CD14-positive monocyte (primary cell): ENCODE results near the gene C9. TPM values are rescaled to one million over a fixed set of nuclear protein-coding genes. Genes with fewer than 3 reads are reported as not detected.

Source experiments
- DNase-seq, 3 donors: peaks; one replicate each; pipeline ENCODE4 v3.0.0-alpha.2; 2011 to 2022
- H2AFZ ChIP-seq: 2 replicates; pipeline ENCODE4 v1.6.0; 2012; ENCODE audit warnings: mild to moderate bottlenecking, low read depth, low read length, inconsistent platforms; ENCODE audit not compliant: insufficient read depth, poor library complexity, severe bottlenecking
- H3K27ac ChIP-seq, 2 donors: 1 replicate in 1 of 2; 2 replicates in 1 of 2; pipeline ENCODE4 v1.5.1; 2012 to 2013; ENCODE audit warnings: low read length in 2 of 2, control low read depth in 1 of 2, inconsistent platforms in 1 of 2, low read depth in 1 of 2, mild to moderate bottlenecking in 1 of 2
- H3K27me3 ChIP-seq, 2 donors: one replicate each; pipeline versions ENCODE4 v1.6.0 to v1.6.1; 2011 to 2013; ENCODE audit warnings: low read length in 2 of 2; ENCODE audit not compliant: control insufficient read depth in 2 of 2, insufficient read depth in 2 of 2
- H3K36me3 ChIP-seq, 2 donors: replicated peaks in 1 of 2; 1 replicate in 1 of 2; 2 replicates in 1 of 2; pipeline versions ENCODE4 v1.5.1 to v1.6.1; 2012 to 2013; ENCODE audit warnings: low read length in 2 of 2, control low read depth in 1 of 2, inconsistent platforms in 1 of 2, mild to moderate bottlenecking in 1 of 2; ENCODE audit not compliant: insufficient read depth in 2 of 2, control insufficient read depth in 1 of 2
- H3K4me1 ChIP-seq, 2 donors: 1 replicate in 1 of 2; 2 replicates in 1 of 2; pipeline versions ENCODE4 v1.5.1 to v1.6.1; 2012 to 2013; ENCODE audit warnings: low read length in 2 of 2, control low read depth in 1 of 2, inconsistent platforms in 1 of 2, mild to moderate bottlenecking in 1 of 2, moderate library complexity in 1 of 2; ENCODE audit not compliant: insufficient read depth in 2 of 2, control insufficient read depth in 1 of 2
- H3K4me2 ChIP-seq: replicated peaks from 2 replicates; pipeline ENCODE3; 2012; ENCODE audit warnings: low read length, moderate library complexity, mild to moderate bottlenecking; ENCODE audit not compliant: poor library complexity, severe bottlenecking; ENCODE audit errors: extremely low read depth
- H3K4me3 ChIP-seq, 3 experiments: fragments of 200-600 bp in 1 of 3; sonication (generic) in 1 of 3; replicated peaks in 1 of 3; 1 replicate in 2 of 3; 2 replicates in 1 of 3; pipeline ENCODE4 v1.5.1; 2011 to 2013; ENCODE audit warnings: low read length in 3 of 3, mild to moderate bottlenecking in 3 of 3, control low read depth in 2 of 3, low read depth in 2 of 3, inconsistent platforms in 1 of 3, moderate library complexity in 1 of 3
- H3K79me2 ChIP-seq: 2 replicates; pipeline ENCODE4 v1.6.0; 2012; ENCODE audit warnings: mild to moderate bottlenecking, control low read depth, inconsistent platforms, low read length, moderate library complexity; ENCODE audit not compliant: insufficient read depth
- H3K9ac ChIP-seq: 2 replicates; pipeline ENCODE4 v1.6.0; 2017; ENCODE audit warnings: low read length, mild to moderate bottlenecking; ENCODE audit not compliant: insufficient read depth, poor library complexity, severe bottlenecking
- H3K9me3 ChIP-seq, 2 donors: replicated peaks in 1 of 2; 1 replicate in 1 of 2; 2 replicates in 1 of 2; pipeline versions ENCODE4 v1.5.1 to v1.6.1; 2012 to 2013; ENCODE audit warnings: low read length in 2 of 2, control low read depth in 1 of 2; ENCODE audit not compliant: control insufficient read depth in 1 of 2, insufficient read depth in 1 of 2
- H4K20me1 ChIP-seq: 2 replicates; pipeline ENCODE4 v1.6.0; 2012; ENCODE audit warnings: mild to moderate bottlenecking, low read length, control low read depth, moderate library complexity; ENCODE audit not compliant: insufficient read depth
- H3K27ac Mint-ChIP-seq, 7 donors: one replicate each; pipeline ENCODE4 v1.8.0; 2020; ENCODE audit warnings: mild to moderate bottlenecking in 7 of 7, mixed read lengths in 7 of 7, moderate library complexity in 6 of 7, inconsistent platforms in 2 of 7
- H3K27me3 Mint-ChIP-seq, 3 donors: one replicate each; pipeline ENCODE4 v1.8.0; 2021 to 2022; ENCODE audit warnings: low read depth in 3 of 3, mild to moderate bottlenecking in 3 of 3, mixed read lengths in 3 of 3, moderate library complexity in 3 of 3, inconsistent platforms in 1 of 3
- H3K36me3 Mint-ChIP-seq, 2 donors: one replicate each; pipeline ENCODE4 v1.8.0; 2020; ENCODE audit warnings: mixed read lengths in 2 of 2, inconsistent platforms in 1 of 2, mild to moderate bottlenecking in 1 of 2
- H3K4me1 Mint-ChIP-seq: one replicate; pipeline ENCODE4 v1.8.0; 2020; ENCODE audit warnings: mild to moderate bottlenecking, mixed read lengths
- H3K4me3 Mint-ChIP-seq, 2 donors: one replicate each; pipeline ENCODE4 v1.8.0; 2020; ENCODE audit warnings: mild to moderate bottlenecking in 2 of 2, mixed read lengths in 2 of 2, moderate library complexity in 1 of 2
- H3K9me3 Mint-ChIP-seq, 7 donors: one replicate each; pipeline ENCODE4 v1.8.0; 2020 to 2022; ENCODE audit warnings: mixed read lengths in 7 of 7, mild to moderate bottlenecking in 6 of 7, moderate library complexity in 6 of 7, inconsistent platforms in 2 of 7
- CTCF ChIP-seq: fragments of 200-600 bp; IDR thresholded peaks from one replicate; pipeline ENCODE4 v1.8.0; 2022; ENCODE audit warnings: antibody characterized with exemption, mild to moderate bottlenecking
- WGBS: methylation state at CpG from one replicate; pipeline ENCODE4 v1.1.5; 2013; ENCODE audit warnings: missing lambda C conversion rate; ENCODE audit not compliant: insufficient coverage; 5-methylcytosine and 5-hydroxymethylcytosine counted together
- intact Hi-C, 2 donors: fragments of 100-400 bp; cut with micrococcal nuclease; formaldehyde crosslinking; loops; one replicate each; pipeline versions ENCODE4 v1.15.0 to v1.15.1; 2023
- polyA plus RNA-seq, 3 donors: library from polyadenylated mRNA; depleted of rRNA in 1 of 3; unstranded in 2 of 3; stranded (reverse) in 1 of 3; fragments of 300-500 nt in 2 of 3; fragments of >200 nt in 1 of 3; fragmentation: Illumina TruSeq in 2 of 3; gene quantifications; 1 replicate in 2 of 3; 2 replicates in 1 of 3; pipeline ENCODE4 v1.2.3, GENCODE V29; 2012 to 2021

The C9 gene
- polyA plus RNA-seq, 3 donors: not detected

- peaks cover 4 to 9% of the 10 kb centered on the region in 2 donors for H3K36me3 ChIP-seq
- no peaks in the 10 kb centered on the region for H3K27me3 ChIP-seq
- H2AFZ ChIP-seq: peak overlapping the region; percentile 45
- no CpG with 5 or more reads among the region's 3 CpGs for WGBS
- Mint-ChIP-seq H3K36me3 (peaks cover 8 to 15% of the 10 kb centered on the region in 2 donors), H3K4me3 (peak overlapping the region in 1 of 2 donors; percentile 33), H3K27me3 (no peaks in the 10 kb centered on the region), H3K27ac (peak overlapping the region in 6 of 7 donors; percentile 26 to 88 (median 39)), H3K9me3 (peaks cover 3 to 11% (median 7%) of the 10 kb centered on the region in 7 donors), H3K4me1 (peaks cover 22% of the 10 kb centered on the region)
- no peaks in the 10 kb centered on the region for H3K9me3 ChIP-seq
- H3K4me3 ChIP-seq: no peak overlapping the region
- peak overlapping the region; percentile 44 for H3K4me2 ChIP-seq
- peaks cover 11 to 18% of the 10 kb centered on the region in 2 donors for H3K4me1 ChIP-seq
- peak overlapping the region in 1 of 2 donors; percentile 72 for H3K27ac ChIP-seq
- H3K79me2 ChIP-seq: peaks cover 18% of the 10 kb centered on the region
- intact Hi-C loops: no loop called here
- TF ChIP-seq CTCF: no peak
- no peak overlapping the region for H3K9ac ChIP-seq
- DNase-seq: peak in 1 of 3 donors; percentile 21
- H4K20me1 ChIP-seq: peaks cover 14% of the 10 kb centered on the region
Measured at GRCh38 chr5:39238366-39239105, 125.8 kb downstream of the C9 start.

DNA sequence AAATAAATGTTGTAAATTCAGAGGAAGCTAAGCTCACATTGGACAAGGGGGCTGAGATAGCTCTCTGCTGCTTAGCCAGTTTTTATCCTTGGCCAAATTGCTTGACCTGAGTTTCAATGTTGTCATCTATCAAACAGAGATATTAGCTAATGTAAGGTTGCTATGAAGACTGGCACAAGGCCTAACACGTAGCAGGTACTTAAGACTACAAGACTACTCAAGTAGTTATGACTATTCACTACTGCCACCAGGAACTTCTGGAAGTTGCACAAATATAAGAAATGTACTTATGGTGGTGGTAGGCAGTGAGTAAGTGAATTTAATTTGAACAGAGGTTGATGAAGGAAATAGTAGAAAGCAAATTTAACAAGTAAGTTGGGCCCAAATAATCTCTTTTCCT is 127.6 kb downstream of the C9 start:
- H3K4me1 Mint-ChIP-seq: peaks cover 28% of the 10 kb centered on the region

More for the DNA sequence above, 127.6 kb downstream of the C9 start:
- no peak overlapping the region for H3K4me3 Mint-ChIP-seq
- no peaks in the 10 kb centered on the region for H3K27me3 ChIP-seq
- no peak overlapping the region for H2AFZ ChIP-seq
- peaks cover 17 to 24% of the 10 kb centered on the region in 2 donors for H3K4me1 ChIP-seq
- H3K4me2 ChIP-seq: no peak overlapping the region
- no CpG with 5 or more reads among the region's 1 CpG for WGBS
- H3K9me3 ChIP-seq: no peaks in the 10 kb centered on the region
- H3K36me3 ChIP-seq: peaks cover 7 to 14% of the 10 kb centered on the region in 2 donors
- peaks cover 14% of the 10 kb centered on the region for H4K20me1 ChIP-seq
- H3K4me3 ChIP-seq: no peak overlapping the region
- H3K79me2 ChIP-seq: peaks cover 18% of the 10 kb centered on the region
- no peak overlapping the region for H3K9ac ChIP-seq
- no peak for DNase-seq
- H3K27me3 Mint-ChIP-seq: no peaks in the 10 kb centered on the region
- intact Hi-C loops: no loop called here
- TF ChIP-seq CTCF: no peak
- no peak overlapping the region for H3K27ac ChIP-seq
- peaks cover 13 to 20% of the 10 kb centered on the region in 2 donors for H3K36me3 Mint-ChIP-seq
- H3K27ac Mint-ChIP-seq: no peak overlapping the region
- peaks cover 2 to 8% (median 5%) of the 10 kb centered on the region in 7 donors for H3K9me3 Mint-ChIP-seq
